ENCODE results near the gene FTCD.

- TF ChIP-seq TAF1 (IDR thresholded peaks at IDR 0.05; ENCODE audit: borderline replicate concordance, insufficient read depth, low read length) = no peak
- no peak for TF ChIP-seq REST (IDR thresholded peaks at IDR 0.05; ENCODE audit: insufficient read depth in 1 of 2, low read depth in 2 of 2, low read length in 2 of 2)
- TF ChIP-seq POLR2AphosphoS5 (IDR thresholded peaks at IDR 0.05; ENCODE audit: low read depth, low read length) = no peak
Measured at GRCh38 chr21:46131588-46131837, 23.9 kb downstream of the FTCD start.

All from PFSK-1 (cell line).